B cell (primary cell): ENCODE data around the gene PDLIM7. TPM values are rescaled to one million over a fixed set of nuclear protein-coding genes. Genes with fewer than 3 reads are reported as not detected.

Source experiments
- ATAC-seq: fragments of 200-7000 bp; cut with Tn5 transposase; one replicate; pipeline ENCODE4 v1.10.0; 2021; ENCODE audit warnings: low read depth, mild to moderate bottlenecking, moderate number of reproducible peaks, moderate library complexity
- CTCF ChIA-PET: fragments of 350-600 bp; sonication (Branson Sonifier 250); formaldehyde crosslinking; loops from one replicate; lab custom pipeline; 2021; ENCODE audit warnings: antibody characterized with exemption, inconsistent platforms; lab: Charles Lee
- POLR2A ChIA-PET: fragments of 350-600 bp; sonication (Branson Sonifier 250); formaldehyde crosslinking; loops from one replicate; lab custom pipeline; 2021; ENCODE audit warnings: antibody characterized with exemption; lab: Charles Lee
- DNase-seq: peaks from one replicate; pipeline ENCODE4 v3.0.0; 2013
- H2AFZ ChIP-seq: 2 replicates; pipeline ENCODE4 v1.6.1; 2012; ENCODE audit warnings: mild to moderate bottlenecking, low read depth, low read length; ENCODE audit not compliant: insufficient read depth, poor library complexity, severe bottlenecking
- H3K27ac ChIP-seq, 2 donors: 1 replicate in 1 of 2; 2 replicates in 1 of 2; pipeline ENCODE4 v1.5.1; 2012 to 2013; ENCODE audit warnings: low read length in 2 of 2, mild to moderate bottlenecking in 2 of 2, moderate library complexity in 1 of 2
- H3K27me3 ChIP-seq, 4 experiments: fragments of 200-600 bp in 1 of 4; sonication (generic) in 1 of 4; replicated peaks in 1 of 4; 1 replicate in 2 of 4; 2 replicates in 2 of 4; pipeline versions ENCODE4 v1.6.1 to v1.7.0; 2013 to 2016; ENCODE audit warnings: low read length in 3 of 4, mild to moderate bottlenecking in 2 of 4, mixed read lengths in 1 of 4, moderate library complexity in 1 of 4; ENCODE audit not compliant: insufficient read depth in 4 of 4, control insufficient read depth in 3 of 4; ENCODE audit errors: control extremely low read depth in 1 of 4
- H3K36me3 ChIP-seq, 2 experiments: replicated peaks in 1 of 2; 1 replicate in 1 of 2; 2 replicates in 1 of 2; pipeline versions ENCODE4 v1.6.1 to v1.7.1; 2013; ENCODE audit warnings: low read length in 1 of 2; ENCODE audit not compliant: insufficient read depth in 2 of 2, control insufficient read depth in 1 of 2; ENCODE audit errors: control extremely low read depth in 1 of 2, extremely low read depth in 1 of 2
- H3K4me1 ChIP-seq, 2 donors: fragments of 200-600 bp in 1 of 2; sonication (generic) in 1 of 2; 1 replicate in 1 of 2; 2 replicates in 1 of 2; pipeline versions ENCODE4 v1.5.1 to v1.6.1; 2013 to 2017; ENCODE audit warnings: low read length in 2 of 2; ENCODE audit not compliant: control insufficient read depth in 2 of 2, insufficient read depth in 2 of 2
- H3K4me2 ChIP-seq: replicated peaks from 2 replicates; pipeline ENCODE3; 2012; ENCODE audit warnings: mild to moderate bottlenecking, low read depth, low read length; ENCODE audit not compliant: poor library complexity, severe bottlenecking
- H3K4me3 ChIP-seq, 5 experiments: fragments of 200-600 bp in 1 of 5; sonication (generic) in 1 of 5; 1 replicate in 3 of 5; 2 replicates in 2 of 5; pipeline versions ENCODE4 v1.5.1 to v1.7.0; 2011 to 2016; ENCODE audit warnings: low read length in 4 of 5, mild to moderate bottlenecking in 4 of 5, low read depth in 2 of 5, control low read depth in 1 of 5, moderate library complexity in 1 of 5; ENCODE audit not compliant: insufficient read depth in 1 of 5; ENCODE audit errors: control extremely low read depth in 1 of 5, extremely low read depth in 1 of 5
- H3K79me2 ChIP-seq: fragments of 200-600 bp; sonication (generic); one replicate; pipeline ENCODE4 v1.6.0; 2016; ENCODE audit warnings: low read length; ENCODE audit not compliant: control insufficient read depth, insufficient read depth
- H3K9ac ChIP-seq: fragments of 200-600 bp; sonication (generic); 2 replicates; pipeline ENCODE4 v1.6.1; 2017; ENCODE audit warnings: mild to moderate bottlenecking, low read length, moderate library complexity
- H3K9me3 ChIP-seq, 3 donors: one replicate each; pipeline versions ENCODE4 v1.6.1 to v1.7.1; 2013; ENCODE audit warnings: low read length in 2 of 3; ENCODE audit not compliant: control insufficient read depth in 2 of 3, insufficient read depth in 1 of 3; ENCODE audit errors: control extremely low read depth in 1 of 3
- H4K20me1 ChIP-seq: 2 replicates; pipeline ENCODE4 v1.6.0; 2012; ENCODE audit warnings: mild to moderate bottlenecking, low read length; ENCODE audit not compliant: insufficient read depth, control insufficient read depth, poor library complexity, severe bottlenecking
- H3K27ac Mint-ChIP-seq: one replicate; pipeline ENCODE4 v1.8.0; 2021; ENCODE audit warnings: mixed read lengths
- H3K27me3 Mint-ChIP-seq: one replicate; pipeline ENCODE4 v1.8.0; 2021; ENCODE audit warnings: mixed read lengths
- H3K4me1 Mint-ChIP-seq: one replicate; pipeline ENCODE4 v1.8.0; 2021; ENCODE audit warnings: mixed read lengths
- H3K4me3 Mint-ChIP-seq: one replicate; pipeline ENCODE4 v1.8.0; 2021; ENCODE audit warnings: mixed read lengths
- H3K9me3 Mint-ChIP-seq: one replicate; pipeline ENCODE4 v1.8.0; 2022; ENCODE audit warnings: mixed read lengths; ENCODE audit not compliant: insufficient read depth
- CTCF ChIP-seq: fragments of 200-600 bp; IDR thresholded peaks from one replicate; pipeline ENCODE4 v1.8.0; 2022; ENCODE audit warnings: antibody characterized with exemption, mild to moderate bottlenecking
- EZH2 ChIP-seq: IDR thresholded peaks from 2 replicates; pipeline ENCODE4 v1.6.1; 2012; ENCODE audit warnings: borderline replicate concordance, low read depth, mild to moderate bottlenecking, moderate library complexity, low read length; ENCODE audit not compliant: insufficient read depth, poor library complexity, severe bottlenecking
- WGBS: methylation state at CpG from one replicate; pipeline ENCODE4 v1.1.5; 2013; ENCODE audit warnings: missing lambda C conversion rate; ENCODE audit not compliant: insufficient coverage; 5-methylcytosine and 5-hydroxymethylcytosine counted together
- intact Hi-C: fragments of 100-400 bp; cut with micrococcal nuclease; formaldehyde crosslinking; loops from one replicate; pipeline ENCODE4 v1.10.0; 2022
- polyA plus RNA-seq: library from polyadenylated mRNA; depleted of rRNA; stranded (reverse); fragments of >200 nt; gene quantifications from 2 replicates; pipeline ENCODE4 v1.2.3, GENCODE V29; 2012
- total RNA-seq, 2 donors: library from RNA; stranded (reverse); fragments of 120-200 nt in 1 of 2; gene quantifications; 1 replicate in 1 of 2; 2 replicates in 1 of 2; pipeline versions ENCODE4 v1.2.3 to v1.2.4, GENCODE V29; 2013 to 2022

PDLIM7 gene
- total and polyA plus RNA-seq, 2 donors (not counting 1 experiment from before 2014, with no cell fraction given) = 23.9 to 25.8 TPM

GRCh38 chr5:177472460-177473442 lies 24.7 kb downstream of the PDLIM7 start:
- DNase-seq (peak; percentile 62), ATAC-seq (peak; percentile 60)
- ChIA-PET POLR2A (no interaction called here), CTCF (interaction anchor here (1.2 to 2.4 kb wide), 4 partner anchors 16 to 82 kb away, joined by 3 to 10 read pairs (median 7); no protein-coding TSS in a partner anchor)
- no peaks in the 10 kb centered on the region for H3K79me2 ChIP-seq
- peaks cover 13% of the 10 kb centered on the region for H3K27me3 Mint-ChIP-seq
- H3K27me3 ChIP-seq = peaks cover 0 to 24% (median 7%) of the 10 kb centered on the region in 4 experiments
- H3K9me3 ChIP-seq = no peaks in the 10 kb centered on the region
- intact Hi-C loops = no loop called here
- peak overlapping the region; percentile 57 for H3K9ac ChIP-seq
- H3K4me2 ChIP-seq = peak overlapping the region; percentile 96
- H3K9me3 Mint-ChIP-seq = no peaks in the 10 kb centered on the region
- peak overlapping the region; percentile 81 for H3K4me3 Mint-ChIP-seq
- H3K4me1 Mint-ChIP-seq = peaks cover 17% of the 10 kb centered on the region
- peaks cover 11% of the 10 kb centered on the region for H4K20me1 ChIP-seq
- H3K36me3 ChIP-seq = no peaks in the 10 kb centered on the region
- H2AFZ ChIP-seq = peak overlapping the region; percentile 65
- H3K27ac Mint-ChIP-seq = no peak overlapping the region
- peak overlapping the region in 3 of 5 experiments; percentile 41 to 60 (median 49) for H3K4me3 ChIP-seq
- WGBS = under 1% methylated on average over 86 of the region's 93 CpGs
- H3K4me1 ChIP-seq = peaks cover 7 to 15% of the 10 kb centered on the region in 2 donors
- no peak overlapping the region for H3K27ac ChIP-seq
- TF ChIP-seq CTCF = no peak
- peak; percentile 76 for TF ChIP-seq EZH2
